NCI-H82 treated with DMSO at 0.1 percent for 48 hours (cell line): ENCODE measurements around the gene COX7A2L.
"Not testable (repeated sequence)": the region's sequence is repeated elsewhere in the genome, so short reads cannot be mapped to it uniquely, and the experiment has no call there.

Experiments
- DNase-seq: peaks from one replicate; lab custom pipeline; 2025; ENCODE audit not compliant: unreplicated experiment; lab: John Stamatoyannopoulos, UW

COX7A2L gene

DNA sequence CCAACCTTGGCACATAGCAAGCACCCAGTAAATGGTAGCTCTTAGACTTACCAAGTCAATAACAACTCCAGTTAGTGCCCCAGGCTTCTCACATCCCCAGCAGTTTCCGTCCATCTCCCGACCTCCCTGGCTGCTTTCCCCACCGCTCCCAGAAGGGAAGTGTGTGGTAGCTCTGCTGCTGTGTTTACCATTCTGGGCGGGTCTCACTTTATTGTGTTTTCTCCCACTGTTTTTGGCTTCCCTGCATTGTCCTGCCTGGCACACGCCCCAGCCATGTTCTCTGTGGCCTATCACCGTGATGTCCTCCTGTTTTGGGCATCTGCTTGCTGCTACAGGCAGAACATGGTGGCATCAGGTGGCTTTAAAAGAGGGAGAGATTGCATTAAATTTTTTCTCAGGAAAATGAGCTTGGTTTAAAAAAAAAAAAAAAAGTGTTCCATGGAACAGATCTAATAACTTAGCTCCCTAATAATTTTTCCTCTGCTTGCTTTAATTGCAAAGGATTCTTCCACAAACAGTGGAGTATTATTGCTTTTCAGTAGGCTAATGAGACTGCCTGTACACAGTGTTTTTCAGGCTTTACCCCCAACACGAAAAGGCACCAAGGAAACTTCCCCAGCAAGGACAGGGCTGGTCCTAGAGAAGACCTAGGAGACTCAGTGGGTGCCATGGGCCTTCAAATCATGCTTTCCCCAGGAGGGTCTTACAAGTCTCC, 8.0 kb upstream of the COX7A2L start:
- DNase-seq = no peak

DNA sequence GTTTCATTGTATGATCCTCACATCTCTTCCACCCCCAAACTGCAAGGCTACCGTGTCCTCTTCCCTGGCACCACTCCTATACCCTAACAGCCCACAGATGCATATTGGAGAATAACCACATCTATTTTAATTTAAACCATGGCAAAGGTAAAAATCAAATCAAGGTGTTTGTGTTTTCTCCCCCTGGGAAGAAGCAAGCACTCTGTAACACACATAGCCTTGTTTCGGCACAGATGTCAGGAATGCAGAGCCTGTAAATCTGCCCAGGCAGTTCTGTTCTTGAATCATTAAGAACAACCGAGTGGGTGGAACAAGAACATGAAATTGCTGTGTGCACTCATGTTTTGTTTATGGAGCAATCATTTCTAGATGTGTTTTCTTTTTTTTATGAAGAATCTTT, 6.8 kb upstream of the COX7A2L start:
- no peak for DNase-seq

DNA sequence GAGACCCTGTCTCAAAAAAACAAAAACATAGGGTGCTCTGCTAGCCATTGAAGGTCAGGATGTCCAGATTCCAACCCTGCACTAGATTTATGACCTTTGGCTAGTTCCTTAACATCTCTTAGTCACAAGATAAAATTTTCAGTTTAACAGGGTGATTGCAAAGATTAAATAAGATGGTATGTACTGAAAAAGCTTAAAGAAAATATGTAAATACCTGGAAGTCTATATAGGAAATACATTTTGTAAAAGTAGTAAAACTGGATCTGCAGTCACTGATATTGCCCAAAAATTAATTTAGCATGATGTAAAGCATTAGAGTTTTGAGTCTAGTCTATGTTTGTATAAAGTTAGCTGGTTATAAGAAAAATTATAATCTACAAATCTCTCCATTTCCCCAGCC, 5.4 kb upstream of the COX7A2L start:
- DNase-seq = no peak

DNA sequence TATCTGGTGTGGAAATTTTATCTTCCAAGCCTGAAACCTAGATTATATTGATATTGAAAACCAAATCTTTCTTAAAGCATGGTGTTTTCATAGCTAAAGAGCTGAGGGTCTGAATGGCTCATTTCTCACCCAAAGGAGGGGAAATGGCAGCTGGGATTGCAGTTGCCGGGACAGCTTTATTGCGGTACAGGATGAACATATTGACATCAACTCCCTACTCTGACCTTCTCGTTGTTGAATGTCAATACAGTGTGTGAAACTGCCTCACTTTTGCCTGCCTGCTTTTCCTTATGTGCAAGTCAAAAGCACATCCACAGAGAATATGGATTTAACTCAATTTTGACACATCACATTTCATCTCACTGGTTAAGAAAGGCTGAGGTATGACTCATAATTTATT, 3.6 kb upstream of the COX7A2L start:
- no peak for DNase-seq

DNA sequence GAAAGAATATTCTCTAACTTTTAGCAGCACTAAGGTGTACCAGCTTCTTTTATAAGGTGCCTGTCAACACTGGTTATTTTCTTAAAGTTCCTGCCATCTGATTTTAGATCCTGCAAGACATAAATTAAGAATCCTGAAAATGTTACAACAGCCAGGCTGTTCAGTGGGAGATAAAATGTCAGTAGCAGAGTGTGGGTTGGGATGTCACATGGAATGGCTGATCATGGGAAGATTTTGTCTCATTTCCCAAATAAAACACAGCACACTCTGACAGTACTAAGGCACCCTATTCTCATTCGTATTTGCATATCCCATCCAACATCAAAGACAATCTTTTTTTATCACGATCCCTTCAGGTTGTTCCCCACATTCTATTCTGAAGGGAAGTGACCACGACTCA, 2.4 kb upstream of the COX7A2L start:
- no peak for DNase-seq

DNA sequence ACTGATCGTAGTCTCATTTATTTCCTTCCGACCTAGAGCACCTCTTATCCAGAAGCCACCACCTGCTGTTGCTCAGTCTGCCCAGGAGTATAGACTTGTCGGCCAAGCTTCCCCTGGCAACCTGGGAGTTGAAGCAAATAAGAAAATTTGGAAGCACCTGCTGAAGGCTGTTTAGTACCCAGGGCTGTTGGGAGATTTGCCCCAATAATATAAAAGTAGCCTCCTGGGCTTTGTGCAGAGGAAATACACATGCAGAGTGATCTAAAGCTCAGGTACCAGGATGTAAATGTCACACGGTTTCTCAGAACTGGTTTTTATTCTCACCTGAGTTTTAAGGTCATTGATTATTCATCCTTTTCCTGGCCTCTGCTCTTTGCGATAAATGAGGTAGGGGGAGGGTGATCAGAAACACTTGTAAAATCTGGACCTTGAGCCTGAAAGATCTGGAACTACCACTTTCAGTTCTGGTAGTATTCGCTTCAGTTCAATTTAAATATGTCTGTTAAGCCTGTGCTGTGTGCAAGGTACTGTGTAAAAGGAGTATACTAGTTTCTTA, 789 bp upstream of the COX7A2L start:
- no peak for DNase-seq

DNA sequence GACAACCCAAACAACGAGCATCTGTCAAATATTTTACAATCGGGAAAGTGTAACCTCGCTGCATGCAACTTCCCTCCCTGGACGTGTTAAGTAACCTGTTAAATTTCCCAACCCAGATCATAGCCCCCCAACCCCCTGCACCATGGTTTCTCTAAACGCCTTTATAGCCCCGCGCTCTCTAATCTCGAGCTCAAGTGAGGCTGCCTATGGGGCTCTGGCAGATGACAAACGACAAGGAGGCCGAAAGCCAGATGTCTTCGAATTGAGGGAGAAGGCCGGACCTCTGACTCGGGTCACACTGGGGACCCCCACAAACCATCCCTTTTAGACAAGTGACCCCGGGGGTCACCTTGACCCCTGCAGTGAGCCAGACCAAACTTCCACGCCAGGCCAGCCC, 526 bp downstream of the COX7A2L start:
- no peak for DNase-seq

DNA sequence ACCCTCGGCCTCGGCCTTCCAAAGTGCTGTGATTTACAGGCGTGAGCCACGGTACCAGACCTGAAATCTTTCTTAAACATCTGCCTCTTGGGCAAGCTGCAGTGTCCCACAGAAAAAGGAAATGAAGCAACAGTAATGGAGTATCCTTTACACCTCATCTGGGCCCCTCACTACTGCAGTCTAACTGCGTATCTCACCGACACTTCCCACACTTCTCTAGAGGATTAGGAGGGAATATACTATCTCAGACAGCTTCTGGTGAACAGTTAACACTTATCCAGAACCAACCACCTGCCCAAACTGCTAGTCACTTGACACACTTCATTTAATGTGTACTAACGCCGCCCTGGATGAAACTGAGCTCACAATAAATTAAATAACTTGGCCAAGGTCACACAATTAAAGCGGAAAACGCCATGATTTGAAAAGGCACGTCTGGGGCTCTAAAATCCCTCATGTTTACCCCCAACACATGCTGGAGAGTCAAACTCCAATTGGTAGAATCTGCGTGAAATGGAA, 993 bp downstream of the COX7A2L start:
- no peak for DNase-seq

DNA sequence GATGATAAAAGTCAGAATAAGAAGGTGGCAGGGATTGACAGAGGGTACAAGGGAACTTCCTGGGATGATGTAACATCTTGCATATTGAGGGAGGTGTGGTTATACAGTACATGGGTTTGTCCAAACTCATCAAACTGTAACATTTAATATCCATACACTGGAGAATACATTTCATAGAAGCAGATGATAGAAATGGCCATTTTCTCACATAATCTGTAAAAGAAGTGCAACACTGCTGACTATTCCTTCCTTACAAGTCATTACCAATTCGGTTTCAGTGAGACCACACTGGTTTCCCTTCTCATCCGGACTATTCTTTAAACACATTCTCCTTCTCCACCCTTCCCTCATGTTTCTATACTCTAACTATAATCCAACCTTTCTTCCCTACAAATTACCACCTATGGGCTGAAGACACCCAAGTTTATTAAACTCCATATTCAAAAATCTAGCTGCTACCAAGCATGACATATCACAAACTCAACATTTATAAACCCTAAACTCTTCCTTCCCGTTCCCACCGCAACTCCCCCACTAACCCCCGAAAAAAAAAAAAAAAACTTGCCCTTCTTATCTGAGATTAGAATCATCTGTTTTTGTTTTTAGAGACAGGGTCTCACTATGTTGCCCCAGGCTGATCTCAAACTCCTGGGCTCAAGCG, 1.6 kb downstream of the COX7A2L start:
- no peak for DNase-seq

DNA sequence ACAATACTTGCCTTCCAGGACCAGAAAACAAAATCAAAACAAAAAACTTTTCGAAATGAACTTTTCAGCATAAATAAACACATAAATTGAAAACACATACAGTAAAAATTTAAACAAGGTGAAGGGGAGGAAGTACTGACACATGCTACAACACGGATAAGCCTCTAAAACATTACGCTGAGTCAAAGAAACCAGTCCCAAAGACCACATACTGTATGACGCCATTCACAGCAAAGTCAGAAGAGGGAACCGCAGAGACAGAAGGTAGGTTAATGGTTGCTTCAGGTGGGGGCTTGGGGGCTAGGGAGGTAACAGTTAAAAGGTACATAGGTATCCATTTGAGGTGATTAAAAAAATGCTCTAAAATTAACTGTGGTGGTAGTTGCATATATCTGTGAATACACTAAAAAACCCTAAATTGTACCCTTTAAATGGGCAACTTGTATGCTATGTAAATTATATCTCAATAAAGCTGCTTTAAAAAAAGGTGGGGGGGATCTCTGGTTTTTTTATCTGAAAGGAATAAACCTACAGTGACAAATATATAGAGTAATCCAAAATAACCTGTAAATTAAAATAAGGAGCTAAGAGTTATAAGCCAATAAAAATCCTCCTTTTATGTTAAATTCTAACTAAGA, 7.1 kb downstream of the COX7A2L start:
- no peak for DNase-seq

DNA sequence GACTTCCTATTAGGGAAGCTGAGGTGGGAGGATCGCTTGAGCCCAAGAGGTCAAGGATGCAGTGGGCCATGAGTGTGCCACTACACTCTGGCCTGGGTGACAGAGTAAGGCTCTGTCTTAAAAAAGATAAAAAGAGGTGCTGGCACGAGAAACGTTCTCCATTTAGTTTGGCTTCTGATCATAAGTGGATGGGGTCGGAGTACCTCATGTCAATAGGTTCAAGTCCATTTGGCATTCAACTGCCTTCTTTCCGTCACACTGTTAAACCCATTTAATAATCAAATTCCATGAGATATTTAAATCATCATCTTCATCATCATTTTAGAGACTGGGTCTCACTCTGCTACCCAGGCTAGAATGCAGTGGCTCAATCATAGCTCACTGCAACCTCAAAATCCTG, 9.2 kb downstream of the COX7A2L start:
- DNase-seq = no peak

DNA sequence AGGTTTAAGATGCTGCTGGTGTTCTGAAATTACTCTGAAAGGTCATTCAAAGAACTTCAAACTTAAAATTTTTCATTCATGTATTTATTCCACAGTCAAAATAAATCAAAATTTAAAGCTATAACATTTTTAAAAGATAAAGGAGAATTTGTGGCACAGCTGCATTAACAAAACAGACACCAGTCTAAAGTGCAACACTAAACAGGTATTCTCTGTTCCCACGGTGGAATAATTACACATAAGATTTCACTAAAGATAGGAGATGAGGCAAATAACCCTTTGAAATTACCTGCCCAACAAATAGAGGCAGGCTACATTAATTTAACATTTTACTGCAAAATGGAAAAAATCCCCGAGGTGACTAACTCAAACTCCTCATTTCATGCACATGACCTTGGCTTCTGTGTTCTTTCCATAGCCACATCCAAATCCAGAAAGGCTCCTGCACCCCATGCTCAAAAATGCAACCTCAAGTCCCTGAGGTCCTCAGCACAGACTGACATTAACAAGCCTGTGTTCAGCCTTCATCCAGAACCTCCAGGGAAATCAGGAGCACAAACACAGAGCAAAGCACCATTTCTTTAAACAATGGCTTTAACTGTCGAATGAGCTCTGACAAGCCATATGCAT, 10.5 kb downstream of the COX7A2L start:
- no peak for DNase-seq

DNA sequence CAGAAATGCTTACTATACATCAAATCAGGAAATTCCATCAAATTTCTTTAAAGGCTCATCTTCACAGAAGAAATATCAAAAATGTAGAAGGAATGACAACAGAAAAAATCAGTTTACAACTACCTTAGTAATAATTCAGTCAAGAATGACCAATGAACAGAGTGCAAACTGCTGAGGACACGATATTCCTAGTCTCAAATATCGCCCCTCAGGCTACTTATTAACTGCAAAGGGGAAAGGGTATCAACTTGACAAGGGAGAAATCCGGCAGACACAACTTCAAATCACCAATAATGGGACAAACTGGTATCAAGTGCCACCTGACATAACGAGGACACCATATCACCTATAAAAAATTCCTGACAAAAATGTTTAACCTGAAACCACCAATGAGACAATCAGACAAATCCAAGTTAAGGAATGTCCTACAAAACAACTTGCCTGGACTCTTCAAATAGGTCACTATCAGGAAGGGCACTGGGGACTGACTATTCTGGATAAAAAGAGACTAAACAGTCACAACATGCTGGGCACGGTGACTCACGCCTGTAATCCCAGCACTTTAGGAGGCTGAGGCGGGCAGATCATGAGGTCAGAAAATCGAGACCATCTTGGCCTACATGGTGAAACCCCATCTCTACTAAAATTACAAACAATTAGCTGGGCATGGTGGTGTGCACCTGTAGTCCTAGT, 12.8 kb downstream of the COX7A2L start:
- no peak for DNase-seq

DNA sequence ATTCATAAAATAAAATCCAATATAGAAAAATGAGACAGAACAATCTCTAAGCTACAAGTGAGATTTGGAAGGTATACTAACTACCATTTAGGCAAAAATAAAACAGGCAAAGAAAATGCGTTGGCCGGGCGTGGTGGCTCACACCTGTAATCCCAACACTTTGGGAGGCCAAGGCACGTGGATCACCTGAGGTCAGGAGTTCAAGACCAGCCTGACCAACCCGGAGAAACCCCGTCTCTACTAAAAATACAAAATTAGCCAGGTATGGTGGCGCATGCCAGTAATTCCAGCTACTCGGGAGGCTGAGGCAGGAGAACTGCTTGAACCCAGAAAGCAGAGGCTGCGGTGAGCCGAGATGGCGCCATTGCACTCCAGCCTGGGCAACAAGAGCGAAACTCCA, 13.5 kb downstream of the COX7A2L start:
- not testable (repeated sequence) for DNase-seq

DNA sequence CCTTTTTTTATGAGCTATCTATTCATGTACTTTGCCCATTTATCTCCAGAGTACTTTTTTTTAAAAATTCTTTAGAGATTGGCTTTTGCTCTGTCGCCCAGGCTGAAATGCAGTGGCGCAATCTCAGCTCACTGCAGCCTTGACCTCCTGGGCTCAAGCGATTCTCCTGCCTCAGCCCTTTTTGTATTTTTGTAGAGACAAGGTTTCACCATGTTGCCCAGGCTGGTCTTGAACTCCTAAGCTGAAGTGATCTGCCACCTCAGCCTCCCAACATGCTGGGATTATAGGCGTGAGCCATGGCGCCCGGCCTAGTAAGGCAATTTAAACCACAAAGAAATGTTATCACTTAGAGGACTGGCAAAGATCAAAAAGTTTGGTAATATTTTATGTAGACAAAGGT, 14.2 kb downstream of the COX7A2L start:
- DNase-seq = not testable (repeated sequence)

DNA sequence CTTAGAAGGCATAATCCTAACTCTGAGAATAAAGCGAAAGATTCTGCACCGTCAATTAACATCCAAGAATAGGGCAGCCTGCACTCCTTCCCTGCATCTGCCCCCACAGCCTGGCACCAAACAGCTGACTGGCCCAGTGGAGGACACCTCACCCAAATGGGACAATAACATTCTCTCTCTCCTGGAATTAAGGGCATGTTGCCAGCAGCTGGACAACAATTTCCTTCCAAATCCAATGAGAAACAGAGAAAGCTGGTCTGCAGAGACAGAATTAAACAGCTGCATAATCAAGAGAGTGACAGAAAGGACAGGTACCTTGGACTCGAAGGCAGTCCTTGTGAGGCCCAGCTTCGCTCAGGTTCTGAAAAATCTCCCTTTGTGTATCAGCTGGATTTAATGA, 15.0 kb downstream of the COX7A2L start:
- DNase-seq = no peak

DNA sequence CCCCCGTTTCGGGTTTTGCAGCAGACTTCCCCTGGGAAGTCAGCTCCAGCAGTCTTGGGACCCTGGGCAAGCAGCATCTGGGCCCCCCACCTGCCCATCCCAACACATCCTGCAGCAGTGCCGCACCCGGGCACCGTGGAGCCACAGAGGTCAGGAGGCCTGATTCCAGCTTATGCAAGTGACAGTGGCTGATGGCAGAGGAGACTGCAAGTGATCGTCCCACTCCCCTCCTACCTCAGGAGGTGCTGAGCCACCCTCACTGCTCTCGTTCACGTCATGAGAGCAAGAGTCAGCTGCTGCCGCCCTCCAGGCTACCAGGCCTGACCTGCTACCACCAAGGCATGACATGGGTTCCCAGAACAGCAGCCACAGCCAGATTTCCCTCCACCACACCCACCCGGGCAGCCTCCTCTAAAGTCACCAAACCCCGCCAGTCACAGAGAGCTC, 18.2 kb downstream of the COX7A2L start:
- DNase-seq = no peak

DNA sequence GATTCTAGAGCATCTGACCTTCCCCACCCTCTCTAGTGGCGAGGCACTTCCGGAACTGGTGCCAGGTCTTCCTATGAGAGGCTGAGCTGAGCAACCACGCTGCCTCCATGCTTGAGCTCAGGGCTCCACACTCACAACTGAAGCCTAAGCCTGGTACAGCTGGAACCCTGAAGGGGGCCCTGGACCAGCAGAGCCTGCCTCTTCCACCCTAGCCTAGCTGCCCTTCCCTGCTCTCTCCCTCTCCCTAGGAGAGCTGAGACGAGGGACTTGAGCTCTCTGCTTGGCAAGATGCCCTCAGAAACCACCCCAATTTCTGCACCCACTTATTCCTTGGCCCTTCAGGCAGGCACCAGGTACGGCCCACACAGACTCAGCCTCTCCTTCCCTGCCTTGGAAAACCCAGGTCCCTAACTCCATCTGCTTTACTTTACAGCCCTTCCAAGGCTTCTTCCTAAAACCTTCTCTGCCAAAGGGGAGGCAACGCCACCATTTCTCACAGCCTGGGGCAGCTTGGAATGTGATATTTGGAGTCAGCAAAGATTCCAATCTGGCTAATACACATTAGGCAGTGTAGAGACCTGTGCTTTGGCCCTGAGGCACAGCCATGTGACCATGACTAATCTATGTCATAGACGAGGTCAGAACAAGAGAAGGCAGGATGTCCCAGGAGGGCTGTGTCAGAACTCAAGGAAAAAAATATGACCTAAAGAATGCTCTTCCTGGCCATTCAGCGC, 18.8 kb downstream of the COX7A2L start:
- DNase-seq = no peak

DNA sequence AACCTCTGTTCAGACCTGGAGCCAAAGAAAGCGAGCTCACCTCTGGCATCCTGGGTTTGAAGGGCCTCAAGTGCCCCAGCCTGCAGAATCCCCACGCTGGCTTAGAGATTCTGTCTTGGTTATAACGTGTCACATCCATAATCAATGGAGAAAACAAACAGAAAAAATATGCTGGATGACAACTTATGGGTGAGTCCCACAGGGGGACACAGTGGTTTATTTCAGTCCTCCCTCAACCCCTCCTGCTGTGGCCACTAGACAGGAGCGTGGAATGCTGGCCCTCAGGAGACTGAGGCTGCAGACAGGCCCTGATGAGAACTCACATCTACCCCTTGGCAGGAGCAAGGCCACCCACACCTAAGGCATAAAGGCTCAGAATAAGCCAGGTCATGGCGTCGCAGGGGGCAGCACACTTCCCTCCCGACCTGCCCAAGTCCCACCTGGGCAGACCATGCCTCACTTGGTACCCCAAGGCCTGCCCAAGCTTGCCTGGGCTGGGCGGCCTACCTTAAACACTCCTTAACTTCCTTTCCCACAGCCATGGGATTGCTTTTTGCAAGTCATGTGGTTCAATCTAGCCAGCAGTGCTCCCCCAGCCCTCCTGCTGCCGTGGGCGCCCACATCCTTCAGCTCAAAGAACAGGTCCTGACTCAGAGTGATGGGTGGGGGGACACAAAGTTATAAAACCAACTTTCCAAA, 19.9 kb downstream of the COX7A2L start:
- DNase-seq = no peak
